H1 (cell line): ENCODE results near the gene FLCN. TPM values are rescaled to one million over a fixed set of nuclear protein-coding genes. Genes with fewer than 3 reads are reported as not detected.

Experiments
- CTCF ChIA-PET: fragments of 300-600 bp; sonication (Branson Sonifier 250); formaldehyde crosslinking; loops from one replicate; lab custom pipeline; 2021; ENCODE audit not compliant: partially characterized antibody; lab: Charles Lee
- POLR2A ChIA-PET: fragments of 300-600 bp; sonication (Branson Sonifier 250); formaldehyde crosslinking; loops from one replicate; lab custom pipeline; 2021; ENCODE audit warnings: inconsistent platforms; ENCODE audit not compliant: partially characterized antibody; lab: Charles Lee
- DNase-seq, 2 experiments: peaks; one replicate each; pipeline versions ENCODE4 v3.0.0 to v3.0.0-alpha.2; 2010 to 2022; ENCODE audit warnings: low spot score in 2 of 2, low read depth in 1 of 2, mixed read lengths in 1 of 2
- FAIRE-seq: peaks from 2 replicates; lab custom pipeline; 2011; peaks lifted over from hg19 to GRCh38; lab: Jason Lieb, UNC
- H2AFZ ChIP-seq: 2 replicates; pipeline ENCODE4 v1.8.1; 2012; ENCODE audit warnings: low read length, inconsistent platforms
- H2AK5ac ChIP-seq: 2 replicates; pipeline ENCODE4 v1.6.1; 2013; ENCODE audit warnings: low read depth, low read length
- H2BK120ac ChIP-seq: replicated peaks from 2 replicates; pipeline ENCODE3; 2013; ENCODE audit warnings: low read depth, low read length, inconsistent platforms
- H2BK12ac ChIP-seq: 2 replicates; pipeline ENCODE4 v1.6.1; 2013; ENCODE audit warnings: low read depth, low read length
- H2BK15ac ChIP-seq: 2 replicates; pipeline ENCODE4 v1.6.1; 2013; ENCODE audit warnings: low read length
- H2BK20ac ChIP-seq: 2 replicates; pipeline ENCODE4 v1.6.1; 2013; ENCODE audit warnings: low read length
- H2BK5ac ChIP-seq: 2 replicates; pipeline ENCODE4 v1.6.1; 2013; ENCODE audit warnings: low read depth, low read length
- H3K14ac ChIP-seq: 2 replicates; pipeline ENCODE4 v1.6.1; 2013; ENCODE audit warnings: inconsistent platforms; ENCODE audit not compliant: insufficient read length
- H3K18ac ChIP-seq: 2 replicates; pipeline ENCODE4 v1.6.1; 2013; ENCODE audit warnings: low read length; ENCODE audit errors: extremely low read depth
- H3K23ac ChIP-seq: 2 replicates; pipeline ENCODE4 v1.6.1; 2013; ENCODE audit warnings: inconsistent platforms; ENCODE audit not compliant: insufficient read length
- H3K23me2 ChIP-seq: 2 replicates; pipeline ENCODE4 v1.6.1; 2013; ENCODE audit warnings: low read depth, low read length
- H3K27ac ChIP-seq: 2 replicates; pipeline ENCODE4 v1.6.1; 2011; ENCODE audit warnings: low read depth, low read length, inconsistent platforms
- H3K27me3 ChIP-seq, 4 experiments: replicated peaks in 1 of 4; 1 replicate in 1 of 4; 2 replicates in 3 of 4; pipeline versions ENCODE4 v1.6.1 to v1.8.1; 2011 to 2013; ENCODE audit warnings: low read length in 3 of 4, mild to moderate bottlenecking in 3 of 4, inconsistent platforms in 2 of 4, mixed read lengths in 2 of 4, moderate library complexity in 1 of 4; ENCODE audit not compliant: control insufficient read depth in 3 of 4, insufficient read depth in 3 of 4; ENCODE audit errors: extremely low read depth in 1 of 4
- H3K36me3 ChIP-seq, 4 experiments: 2 replicates each; pipeline versions ENCODE4 v1.6.1 to v1.8.1; 2011 to 2013; ENCODE audit warnings: mild to moderate bottlenecking in 4 of 4, low read length in 3 of 4, moderate library complexity in 2 of 4, control low read depth in 1 of 4, inconsistent platforms in 1 of 4; ENCODE audit not compliant: insufficient read depth in 4 of 4, control insufficient read depth in 2 of 4
- H3K4ac ChIP-seq: replicated peaks from 2 replicates; pipeline ENCODE3; 2013; ENCODE audit warnings: low read length, low read depth, mixed read lengths, inconsistent platforms; ENCODE audit not compliant: insufficient read length
- H3K4me1 ChIP-seq, 4 experiments: replicated peaks in 1 of 4; 1 replicate in 1 of 4; 2 replicates in 3 of 4; pipeline versions ENCODE4 v1.6.1 to v1.8.1; 2011 to 2013; ENCODE audit warnings: low read length in 3 of 4, inconsistent platforms in 2 of 4, mixed read lengths in 1 of 4; ENCODE audit not compliant: insufficient read depth in 4 of 4, control insufficient read depth in 3 of 4
- H3K4me2 ChIP-seq, 2 experiments: 2 replicates each; pipeline versions ENCODE4 v1.6.1 to v1.8.1; 2011 to 2013; ENCODE audit warnings: low read depth in 2 of 2, low read length in 2 of 2, control low read depth in 1 of 2, inconsistent platforms in 1 of 2, mild to moderate bottlenecking in 1 of 2; ENCODE audit not compliant: insufficient read depth in 1 of 2
- H3K4me3 ChIP-seq, 4 experiments: fragments of 200-600, 300-600 bp in 1 of 4; sonication (generic), shearing (Covaris generic), sonication (Bioruptor Twin) in 1 of 4; 2 replicates each; pipeline versions ENCODE4 v1.5.1 to v1.8.1; 2011 to 2016; ENCODE audit warnings: low read length in 4 of 4, low read depth in 3 of 4, control low read depth in 2 of 4, inconsistent platforms in 2 of 4, mild to moderate bottlenecking in 2 of 4, mixed read lengths in 1 of 4, moderate library complexity in 1 of 4; ENCODE audit not compliant: insufficient read depth in 2 of 4; ENCODE audit errors: extremely low read depth in 1 of 4
- H3K56ac ChIP-seq: replicated peaks from 2 replicates; pipeline ENCODE3; 2013; ENCODE audit warnings: low read depth, mild to moderate bottlenecking, mixed read lengths, low read length, inconsistent platforms; ENCODE audit not compliant: insufficient read length
- H3K79me1 ChIP-seq: 2 replicates; pipeline ENCODE4 v1.6.1; 2013; ENCODE audit warnings: low read depth, low read length, control low read depth
- H3K79me2 ChIP-seq, 2 experiments: 2 replicates each; pipeline versions ENCODE4 v1.6.1 to v1.8.1; 2012 to 2013; ENCODE audit warnings: low read length in 2 of 2, mild to moderate bottlenecking in 2 of 2, inconsistent platforms in 1 of 2; ENCODE audit not compliant: insufficient read depth in 2 of 2, control insufficient read depth in 1 of 2
- H3K9ac ChIP-seq, 4 experiments: replicated peaks in 1 of 4; 1 replicate in 1 of 4; 2 replicates in 3 of 4; pipeline versions ENCODE4 v1.6.1 to v1.8.1; 2011 to 2013; ENCODE audit warnings: low read depth in 3 of 4, low read length in 3 of 4, control low read depth in 2 of 4, mild to moderate bottlenecking in 2 of 4, moderate library complexity in 2 of 4, inconsistent platforms in 1 of 4; ENCODE audit errors: extremely low read depth in 1 of 4
- H3K9me3 ChIP-seq, 2 experiments: 2 replicates each; pipeline versions ENCODE4 v1.6.1 to v1.8.1; 2012 to 2013; ENCODE audit warnings: mild to moderate bottlenecking in 2 of 2, moderate library complexity in 2 of 2, control low read depth in 1 of 2, inconsistent platforms in 1 of 2, low read depth in 1 of 2, low read length in 1 of 2, mixed read lengths in 1 of 2; ENCODE audit not compliant: insufficient read depth in 2 of 2
- H4K20me1 ChIP-seq, 2 experiments: replicated peaks in 1 of 2; 2 replicates each; pipeline versions ENCODE3 to v1.8.1; 2011 to 2013; ENCODE audit warnings: inconsistent platforms in 2 of 2, low read length in 2 of 2, mild to moderate bottlenecking in 1 of 2; ENCODE audit not compliant: insufficient read depth in 2 of 2, control insufficient read depth in 1 of 2
- H4K5ac ChIP-seq: 2 replicates; pipeline ENCODE4 v1.6.1; 2013; ENCODE audit warnings: low read length, low read depth, mixed read lengths, inconsistent platforms; ENCODE audit not compliant: insufficient read length
- H4K8ac ChIP-seq: 2 replicates; pipeline ENCODE4 v1.8.0; 2013; ENCODE audit warnings: mild to moderate bottlenecking, moderate library complexity, low read length, inconsistent platforms; ENCODE audit not compliant: insufficient read depth; ENCODE audit errors: extremely low read depth
- H4K91ac ChIP-seq: replicated peaks from 2 replicates; pipeline ENCODE3; 2013; ENCODE audit warnings: low read length, mixed read lengths, inconsistent platforms; ENCODE audit not compliant: insufficient read length
- NANOG ChIP-seq: IDR thresholded peaks from 2 replicates; pipeline ENCODE4 v1.6.1; 2011; ENCODE audit warnings: low read length, low read depth, mild to moderate bottlenecking, inconsistent platforms; ENCODE audit not compliant: insufficient read depth, poor library complexity, severe bottlenecking
- SIN3A ChIP-seq, 2 experiments: IDR thresholded peaks in 1 of 2; conservative IDR thresholded peaks in 1 of 2; 2 replicates each; pipeline ENCODE4 v1.6.1; 2011 to 2012; ENCODE audit warnings: low read length in 2 of 2, improper control_type of control experiment in 1 of 2, low read depth in 1 of 2, mild to moderate bottlenecking in 1 of 2
- SRF ChIP-seq: IDR thresholded peaks from 2 replicates; pipeline ENCODE4 v1.6.1; 2011; ENCODE audit warnings: mild to moderate bottlenecking, low read depth, low read length, moderate library complexity
- TAF1 ChIP-seq: IDR thresholded peaks from 2 replicates; pipeline ENCODE4 v1.6.1; 2011; ENCODE audit warnings: mild to moderate bottlenecking, low read depth, low read length
- WGBS, 2 experiments: shearing (Covaris generic) in 1 of 2; methylation state at CpG; one replicate each; pipeline versions ENCODE4 v1.1.6 to v1.1.7; 2013 to 2015; ENCODE audit warnings: low lambda C conversion rate in 2 of 2, mixed read lengths in 2 of 2, inconsistent platforms in 1 of 2, low coverage in 1 of 2, missing lambda C conversion rate in 1 of 2; ENCODE audit not compliant: insufficient replicate concordance in 2 of 2, insufficient coverage in 1 of 2, insufficient read length in 1 of 2; ENCODE audit errors: extremely low coverage in 1 of 2, missing lambda C conversion rate in 1 of 2; 5-methylcytosine and 5-hydroxymethylcytosine counted together
- polyA plus RNA-seq, 7 experiments: library from polyadenylated mRNA; depleted of rRNA in 3 of 7; stranded (reverse) in 5 of 7; unstranded in 2 of 7; fragments of >200 nt in 5 of 7; fragments of 200-250 nt in 2 of 7; gene quantifications; 1 replicate in 5 of 7; 2 replicates in 1 of 7; 4 replicates in 1 of 7; pipeline versions ENCODE4 v1.2.1 to v1.2.3, GENCODE V29; 2011 to 2013; ENCODE audit warnings: missing spikeins in 2 of 7, mixed read lengths in 2 of 7
- total RNA-seq: library from RNA; stranded (reverse); fragmentation: NEBNext Ultra II Directional; extraction: Animal tissue kit (Norgen Biotek cat#: 25700); gene quantifications from 2 replicates; pipeline ENCODE4 v1.2.1, GENCODE V29; 2021

The FLCN gene
- total and polyA plus RNA-seq, 2 of the 8 experiments (the other 6 are each of a cell fraction or from before 2014, with no cell fraction given) = 15.6 to 34.6 TPM

DNA sequence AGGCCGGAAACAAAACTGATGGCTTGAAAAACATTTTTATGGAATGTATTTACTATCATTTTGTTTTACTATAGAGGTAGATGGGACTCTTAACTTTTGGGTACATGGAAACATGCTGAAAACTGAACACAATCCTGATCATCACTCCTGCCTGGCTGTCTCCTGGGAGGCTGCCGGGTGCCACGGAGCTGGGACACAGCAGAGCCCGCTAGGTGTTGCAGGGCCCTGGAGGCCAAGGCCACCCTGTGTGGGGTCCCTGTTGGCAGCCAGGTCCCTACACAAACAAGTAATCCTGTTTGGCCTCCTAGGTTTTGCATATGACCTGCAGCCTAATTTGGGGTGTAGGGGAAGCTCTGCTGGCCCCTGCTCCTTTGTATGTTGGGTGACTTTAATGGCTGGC lies 48.4 kb downstream of the FLCN start:
- Histone ChIP-seq H3K9me3 (no peaks in the 10 kb centered on the region), H3K4me2 (no peak overlapping the region), H2BK20ac (no peak overlapping the region), H2AK5ac (no peak overlapping the region), H4K91ac (no peak overlapping the region), H3K23me2 (no peaks in the 10 kb centered on the region), H3K23ac (no peak overlapping the region), H3K56ac (no peak overlapping the region), H3K14ac (no peak overlapping the region), H4K5ac (no peak overlapping the region), H2BK120ac (no peak overlapping the region), H2BK12ac (no peak overlapping the region), H2BK15ac (no peak overlapping the region), H3K4me1 (peaks cover 0 to 3% (median under 1%) of the 10 kb centered on the region in 4 experiments; a peak in 3 of 7 replicates), H4K8ac (no peak overlapping the region), H3K36me3 (no peaks in the 10 kb centered on the region; a peak in 3 of 8 replicates), H3K4me3 (no peak overlapping the region), H3K79me2 (no peaks in the 10 kb centered on the region), H3K4ac (no peak overlapping the region), H3K27me3 (no peaks in the 10 kb centered on the region), H2BK5ac (no peak overlapping the region), H3K9ac (no peak overlapping the region), H3K27ac (no peak overlapping the region), H2AFZ (no peak overlapping the region), H4K20me1 (no peaks in the 10 kb centered on the region), H3K79me1 (no peaks in the 10 kb centered on the region), H3K18ac (no peak overlapping the region)
- ChIA-PET POLR2A (interaction anchor here (0.6 to 1.2 kb wide), 2 partner anchors 13 to 197 kb away, joined by 3 to 4 read pairs; no protein-coding TSS in a partner anchor), CTCF (interaction anchor here (1.0 to 1.3 kb wide), 3 partner anchors 9 to 188 kb away, joined by 3 to 5 read pairs (median 4); no protein-coding TSS in a partner anchor)
- DNase-seq (no peak), FAIRE-seq (no peak)
- TF ChIP-seq SRF = no peak
- no peak for TF ChIP-seq NANOG
- TF ChIP-seq SIN3A (conservative IDR thresholded peaks at IDR 0.05 in 1 of 2, IDR thresholded peaks at IDR 0.05 in 1 of 2; ENCODE audit: low read depth in 1 of 2, low read length in 2 of 2) = no peak
- TF ChIP-seq TAF1 = no peak
- WGBS, 2 experiments = 99% methylated on average over 4 of the region's 4 CpGs; no CpG with 5 or more reads in 1 of the 2 experiments
